H1 (cell line): ENCODE results near the gene JPH3. TPM values are rescaled to one million over a fixed set of nuclear protein-coding genes. Genes with fewer than 3 reads are reported as not detected.

ENCODE experiments used
- GABPA ChIP-seq: IDR thresholded peaks from 2 replicates; pipeline ENCODE4 v1.6.1; 2011; ENCODE audit warnings: mild to moderate bottlenecking, low read length, moderate library complexity, borderline replicate concordance; ENCODE audit not compliant: insufficient read depth
- MAFK ChIP-seq: IDR thresholded peaks from 2 replicates; pipeline ENCODE4 v1.6.1; 2012; ENCODE audit warnings: low read depth, mild to moderate bottlenecking, improper control_type of control experiment, low read length
- POLR2A ChIP-seq, 2 experiments: IDR thresholded peaks; 1 replicate in 1 of 2; 2 replicates in 1 of 2; pipeline ENCODE4 v1.6.1; 2011; ENCODE audit warnings: low read depth in 2 of 2, low read length in 2 of 2, mild to moderate bottlenecking in 2 of 2; ENCODE audit errors: control extremely low read depth in 1 of 2
- RXRA ChIP-seq: IDR thresholded peaks from 2 replicates; pipeline ENCODE4 v1.6.1; 2011; ENCODE audit warnings: low read depth, mild to moderate bottlenecking, low read length, moderate library complexity; ENCODE audit not compliant: insufficient read depth
- SIRT6 ChIP-seq: IDR thresholded peaks from one replicate; pipeline ENCODE4 v1.7.1; 2012; ENCODE audit warnings: low read length, inconsistent platforms
- SUZ12 ChIP-seq: fragments of 200-600 bp; sonication (generic); IDR thresholded peaks from 2 replicates; pipeline ENCODE4 v1.6.1; 2012; ENCODE audit warnings: mild to moderate bottlenecking, inconsistent platforms, low read length, moderate library complexity, mixed read lengths
- YY1 ChIP-seq: IDR thresholded peaks from 2 replicates; pipeline ENCODE4 v1.6.1; 2011; ENCODE audit warnings: low read depth, mild to moderate bottlenecking, low read length
- polyA plus RNA-seq, 7 experiments: library from polyadenylated mRNA; depleted of rRNA in 3 of 7; stranded (reverse) in 5 of 7; unstranded in 2 of 7; fragments of >200 nt in 5 of 7; fragments of 200-250 nt in 2 of 7; gene quantifications; 1 replicate in 5 of 7; 2 replicates in 1 of 7; 4 replicates in 1 of 7; pipeline versions ENCODE4 v1.2.1 to v1.2.3, GENCODE V29; 2011 to 2013; ENCODE audit warnings: missing spikeins in 2 of 7, mixed read lengths in 2 of 7
- total RNA-seq: library from RNA; stranded (reverse); fragmentation: NEBNext Ultra II Directional; extraction: Animal tissue kit (Norgen Biotek cat#: 25700); gene quantifications from 2 replicates; pipeline ENCODE4 v1.2.1, GENCODE V29; 2021
- TF ChIP-seq, protein P1 (sequence below): IDR thresholded peaks from 2 replicates; pipeline ENCODE4 v1.6.1; 2012; ENCODE audit warnings: inconsistent platforms

The JPH3 gene
- total and polyA plus RNA-seq, 2 of the 8 experiments (the other 6 are each of a cell fraction or from before 2014, with no cell fraction given): 10.3 to 28.3 TPM

- TF ChIP-seq YY1 (no peak), RXRA (no peak), SIRT6 (no peak), POLR2A (IDR thresholded peaks at IDR 0.05; ENCODE audit: control extremely low read depth in 1 of 2, low read depth in 2 of 2, low read length in 2 of 2) (no peak), GABPA (no peak), MAFK (no peak), SUZ12 (no peak)
- TF ChIP-seq, protein P1, sequence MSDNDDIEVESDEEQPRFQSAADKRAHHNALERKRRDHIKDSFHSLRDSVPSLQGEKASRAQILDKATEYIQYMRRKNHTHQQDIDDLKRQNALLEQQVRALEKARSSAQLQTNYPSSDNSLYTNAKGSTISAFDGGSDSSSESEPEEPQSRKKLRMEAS: no peak
These were observed 133.1 kb downstream of the JPH3 start (continued) for GRCh38 chr16:87735270-87736007.
